Osteocyte (in vitro differentiated cells): ENCODE results near the gene TOGARAM2. TPM values are rescaled to one million over a fixed set of nuclear protein-coding genes. Genes with fewer than 3 reads are reported as not detected.

ENCODE experiments used
- DNase-seq: peaks from one replicate; pipeline ENCODE4 v3.0.0; 2021; ENCODE audit warnings: mixed read lengths; ENCODE audit not compliant: unreplicated experiment; ENCODE audit errors: extremely low spot score
- H3K27ac Mint-ChIP-seq: one replicate; pipeline ENCODE4 v1.8.0; 2021; ENCODE audit warnings: mild to moderate bottlenecking, mixed read lengths; ENCODE audit not compliant: unreplicated experiment
- H3K27me3 Mint-ChIP-seq: one replicate; pipeline ENCODE4 v1.8.0; 2021; ENCODE audit warnings: mixed read lengths; ENCODE audit not compliant: unreplicated experiment
- H3K36me3 Mint-ChIP-seq: one replicate; pipeline ENCODE4 v1.8.0; 2021; ENCODE audit warnings: mixed read lengths; ENCODE audit not compliant: unreplicated experiment
- H3K4me1 Mint-ChIP-seq: one replicate; pipeline ENCODE4 v1.8.0; 2021; ENCODE audit warnings: mixed read lengths; ENCODE audit not compliant: unreplicated experiment
- H3K4me3 Mint-ChIP-seq: one replicate; pipeline ENCODE4 v1.8.0; 2021; ENCODE audit warnings: mild to moderate bottlenecking, moderate library complexity, mixed read lengths; ENCODE audit not compliant: unreplicated experiment
- H3K9me3 Mint-ChIP-seq: one replicate; pipeline ENCODE4 v1.8.0; 2021; ENCODE audit warnings: mixed read lengths; ENCODE audit not compliant: unreplicated experiment
- CTCF ChIP-seq: fragments of 200-600 bp; sonication (generic); IDR thresholded peaks from 2 replicates; pipeline ENCODE4 v1.5.0; 2021; ENCODE audit warnings: antibody characterized with exemption, mild to moderate bottlenecking, moderate library complexity
- total RNA-seq: library from RNA; stranded (reverse); gene quantifications from 2 replicates; pipeline ENCODE4 v1.2.1, GENCODE V29; 2021

TOGARAM2 gene
- total RNA-seq, 1 donor from 2014 or later, result not detected

GRCh38 chr2:29051730-29052129, 70.6 kb downstream of the TOGARAM2 start:
- Mint-ChIP-seq H3K4me1 (peaks cover 5% of the 10 kb centered on the region), H3K27ac (no peak overlapping the region), H3K4me3 (no peak overlapping the region), H3K36me3 (no peaks in the 10 kb centered on the region), H3K27me3 (peaks cover 6% of the 10 kb centered on the region), H3K9me3 (no peaks in the 10 kb centered on the region)
- no peak for DNase-seq
- no peak for TF ChIP-seq CTCF

GRCh38 chr2:29052807-29053206, 71.7 kb downstream of the TOGARAM2 start:
- no peaks in the 10 kb centered on the region for H3K36me3 Mint-ChIP-seq
- no peaks in the 10 kb centered on the region for H3K9me3 Mint-ChIP-seq
- H3K4me1 Mint-ChIP-seq, result peaks cover 5% of the 10 kb centered on the region
- DNase-seq, result no peak
- H3K27me3 Mint-ChIP-seq, result peaks cover 4% of the 10 kb centered on the region
- no peak for TF ChIP-seq CTCF
- no peak overlapping the region for H3K4me3 Mint-ChIP-seq
- H3K27ac Mint-ChIP-seq, result no peak overlapping the region

GRCh38 chr2:29053223-29053622, 72.1 kb downstream of the TOGARAM2 start:
- no peaks in the 10 kb centered on the region for H3K36me3 Mint-ChIP-seq
- no peak overlapping the region for H3K4me3 Mint-ChIP-seq
- H3K27ac Mint-ChIP-seq, result no peak overlapping the region
- H3K9me3 Mint-ChIP-seq, result no peaks in the 10 kb centered on the region
- no peak for TF ChIP-seq CTCF
- peaks cover 5% of the 10 kb centered on the region for H3K4me1 Mint-ChIP-seq
- DNase-seq, result no peak
- H3K27me3 Mint-ChIP-seq, result peaks cover 6% of the 10 kb centered on the region

GRCh38 chr2:29053670-29054400, 72.7 kb downstream of the TOGARAM2 start:
- Mint-ChIP-seq H3K4me3 (no peak overlapping the region), H3K27me3 (peaks cover 8% of the 10 kb centered on the region), H3K9me3 (no peaks in the 10 kb centered on the region), H3K27ac (no peak overlapping the region), H3K36me3 (no peaks in the 10 kb centered on the region), H3K4me1 (peaks cover 5% of the 10 kb centered on the region)
- no peak for TF ChIP-seq CTCF
- DNase-seq, result no peak

- no peaks in the 10 kb centered on the region for H3K9me3 Mint-ChIP-seq
- H3K27me3 Mint-ChIP-seq, result peaks cover 8% of the 10 kb centered on the region
- DNase-seq, result no peak
- no peak overlapping the region for H3K4me3 Mint-ChIP-seq
- H3K27ac Mint-ChIP-seq, result no peak overlapping the region
- no peaks in the 10 kb centered on the region for H3K36me3 Mint-ChIP-seq
- no peak for TF ChIP-seq CTCF
- peaks cover 5% of the 10 kb centered on the region for H3K4me1 Mint-ChIP-seq
Observed at GRCh38 chr2:29054430-29054829, 73.3 kb downstream of the TOGARAM2 start.
